ENCODE data around the gene TNS1.

Gene TNS1

GRCh38 chr2:217775920-217776503, 226.8 kb downstream of the TNS1 start:
- DNase-seq (ENCODE audit: low spot score), result no peak

GRCh38 chr2:217774232-217774631, 228.6 kb downstream of the TNS1 start:
- no peak for DNase-seq (ENCODE audit: low spot score)

DNA sequence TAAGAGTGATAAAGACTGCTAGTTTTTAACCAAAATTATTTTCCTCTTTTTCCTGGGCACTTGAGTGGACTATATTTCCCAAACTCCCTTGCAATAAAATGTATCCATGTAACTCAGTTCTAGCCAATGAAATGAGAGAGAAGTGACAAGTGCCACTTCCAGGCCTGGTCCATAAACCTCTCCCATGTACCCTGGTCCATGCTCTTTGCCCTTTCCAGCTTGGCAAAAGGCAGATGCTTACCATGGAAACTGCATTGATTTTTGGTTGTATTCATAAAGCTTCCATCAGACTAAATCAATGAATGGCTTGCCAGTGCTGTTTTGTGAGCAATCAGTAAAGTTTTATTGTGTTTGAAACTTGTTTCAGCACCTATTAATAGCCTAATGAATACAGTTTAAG, 229.3 kb downstream of the TNS1 start:
- DNase-seq (ENCODE audit: low spot score), result no peak

GRCh38 chr2:217766356-217766755, 236.4 kb downstream of the TNS1 start:
- no peak for DNase-seq (ENCODE audit: low spot score)

GRCh38 chr2:217761645-217762277, 241.0 kb downstream of the TNS1 start:
- DNase-seq (ENCODE audit: low spot score), result no peak

GRCh38 chr2:217759991-217760390, 242.8 kb downstream of the TNS1 start:
- no peak for DNase-seq (ENCODE audit: low spot score)

GRCh38 chr2:217757108-217757463, 245.7 kb downstream of the TNS1 start:
- DNase-seq (ENCODE audit: low spot score), result no peak

DNA sequence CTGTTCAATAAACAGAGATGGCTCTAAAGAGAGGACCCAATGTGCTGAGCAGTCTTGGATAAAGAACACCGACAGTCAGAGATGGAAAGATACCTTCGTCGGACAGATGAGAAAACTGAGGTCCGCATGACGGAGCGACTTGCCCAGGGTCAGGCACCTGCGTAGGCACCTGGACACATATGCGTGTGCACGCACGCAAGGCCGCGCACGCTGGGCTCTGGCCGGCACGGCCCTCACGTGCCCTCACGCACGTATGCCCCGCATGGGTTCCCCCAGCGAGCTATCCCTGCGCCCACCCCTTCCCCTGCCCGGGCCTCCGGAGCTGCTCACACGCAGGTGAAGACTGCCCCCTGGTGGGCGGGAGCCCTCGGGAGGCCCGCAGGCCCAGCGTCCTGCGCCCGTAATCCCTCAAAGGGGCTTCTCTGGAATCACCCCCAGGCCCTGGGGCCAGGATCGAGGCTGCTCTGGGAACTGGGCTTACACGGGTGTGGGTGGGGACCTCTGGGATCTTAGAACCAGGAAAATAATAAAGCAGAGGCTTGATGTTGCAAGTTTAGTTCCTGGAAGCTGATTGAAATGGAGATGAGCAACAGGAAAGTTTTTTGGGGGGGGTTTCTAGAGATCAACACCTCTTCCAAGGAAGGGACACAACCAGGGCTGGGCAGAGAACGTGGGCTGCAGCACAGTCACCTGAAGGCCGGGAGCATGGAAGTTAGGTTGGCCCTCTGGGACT, 246.3 kb downstream of the TNS1 start:
- peak; percentile 79 for DNase-seq (ENCODE audit: low spot score)

DNA sequence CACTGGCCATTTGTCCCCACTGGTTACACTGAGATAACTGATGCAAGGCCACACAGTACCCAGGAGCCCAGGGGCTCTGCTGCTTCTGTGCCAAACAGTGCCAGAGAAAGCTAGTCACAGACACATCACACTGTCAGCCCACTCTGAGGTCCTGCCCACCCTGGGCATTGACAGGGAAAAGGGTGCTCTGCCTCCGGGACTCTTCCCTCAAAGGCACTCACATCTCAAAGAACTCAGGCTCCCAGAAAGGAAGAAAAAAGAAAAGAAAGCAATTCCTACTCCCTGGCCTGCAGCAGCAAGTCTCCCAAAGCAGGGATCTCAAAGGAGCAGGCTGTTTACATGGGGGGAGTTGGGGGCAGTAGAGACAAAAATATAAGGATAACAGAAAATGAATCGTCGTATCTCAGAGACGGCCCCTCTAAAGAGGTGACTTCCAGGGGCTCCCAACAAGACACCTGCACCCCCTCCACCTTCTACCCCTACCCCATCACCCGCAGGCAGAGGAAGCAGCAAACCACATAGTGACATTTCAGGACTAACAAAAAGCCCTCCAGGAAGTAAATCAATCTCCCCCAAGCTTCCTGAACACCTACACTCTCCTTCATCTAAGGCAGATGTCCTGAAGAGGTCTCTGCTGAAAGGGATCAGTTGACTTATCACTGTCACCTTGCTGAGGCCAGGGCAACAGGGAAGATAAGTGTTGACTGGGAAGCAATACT, 247.6 kb downstream of the TNS1 start:
- no peak for DNase-seq (ENCODE audit: low spot score)

DNA sequence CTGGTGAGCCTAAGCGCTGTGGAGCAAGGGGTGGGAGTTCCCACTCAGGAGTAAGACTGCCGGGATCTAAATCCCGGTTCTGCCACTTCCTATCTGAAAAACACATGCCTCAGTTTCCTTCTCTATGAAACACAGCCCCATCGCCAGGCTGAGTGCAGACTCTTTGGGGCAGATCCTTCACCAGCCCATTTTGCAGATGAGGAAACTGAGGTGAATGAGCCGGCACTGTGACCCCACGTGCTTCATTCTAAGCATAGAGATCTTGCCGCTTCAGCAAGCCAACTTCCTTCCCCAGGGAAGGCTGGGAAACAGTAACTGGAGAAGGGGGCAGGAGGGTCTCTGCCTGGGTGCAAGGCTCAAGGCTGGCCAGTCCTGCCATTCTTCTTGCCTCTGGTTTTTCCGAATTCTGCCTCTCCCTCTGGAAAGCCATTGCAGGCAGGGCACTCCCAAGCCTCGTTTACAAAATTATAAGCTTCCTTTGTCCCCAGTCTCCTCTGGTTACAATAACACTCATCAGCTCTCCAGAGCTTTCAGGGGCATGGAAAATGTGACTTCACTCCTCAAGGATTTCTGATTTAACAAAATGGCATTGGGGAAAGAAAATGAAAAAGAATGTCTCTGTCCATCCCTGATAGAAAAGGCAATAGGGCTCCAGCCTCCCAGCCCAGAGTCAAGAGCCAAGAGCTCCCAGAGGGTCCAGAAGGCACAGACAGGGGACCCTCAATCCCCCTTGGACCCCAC, 249.2 kb downstream of the TNS1 start:
- DNase-seq (ENCODE audit: low spot score), result peak; percentile 60

- DNase-seq (ENCODE audit: low spot score), result no peak
Measured at GRCh38 chr2:217752714-217753459, 249.9 kb downstream of the TNS1 start.

DNA sequence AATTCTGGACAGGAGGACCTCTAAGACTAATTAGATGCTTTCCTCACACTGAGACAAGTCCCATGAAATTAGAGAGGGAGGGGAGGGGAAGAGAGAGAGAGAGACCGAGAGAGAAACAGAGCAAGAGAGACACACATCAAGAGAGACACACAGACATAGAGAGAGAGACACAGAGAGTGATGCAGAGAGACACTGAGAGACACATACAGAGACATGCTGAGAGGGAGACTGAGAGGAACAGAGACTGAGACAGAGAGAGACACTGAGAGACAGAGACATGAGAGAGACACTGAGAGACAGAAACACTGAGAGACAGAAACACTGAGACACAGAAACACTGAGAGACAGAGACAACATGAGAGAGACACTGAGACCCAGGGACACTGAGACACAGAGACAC, 250.8 kb downstream of the TNS1 start:
- DNase-seq (ENCODE audit: low spot score), result no peak

- no peak for DNase-seq (ENCODE audit: low spot score)
Measured at GRCh38 chr2:217751192-217751591, 251.6 kb downstream of the TNS1 start.

All from AG08395 (cell line).